Loucy (cell line): ENCODE results near the gene CNOT6.

Experiments
- CTCF ChIP-seq: fragments of 200-600 bp; sonication (generic); conservative IDR thresholded peaks from 2 replicates; pipeline ENCODE4 v1.5.1; 2014; ENCODE audit warnings: mild to moderate bottlenecking, antibody characterized with exemption, low read length
- EZH2phosphoT487 ChIP-seq: fragments of 200-600 bp; IDR thresholded peaks from 2 replicates; pipeline ENCODE4 v1.6.1; 2018; ENCODE audit warnings: antibody characterized with exemption, mild to moderate bottlenecking, moderate library complexity, borderline replicate concordance

GRCh38 chr5:180495991-180496741, 2.0 kb downstream of the CNOT6 start:
- TF ChIP-seq EZH2phosphoT487 (no peak), CTCF (no peak)
